Smooth muscle cell of bladder (primary cell): ENCODE data around the gene CHCT1. TPM values are rescaled to one million over a fixed set of nuclear protein-coding genes. Genes with fewer than 3 reads are reported as not detected.

ENCODE experiments used
- total RNA-seq: library from RNA; depleted of rRNA; stranded (reverse); fragments of >200 nt; gene quantifications from 2 replicates; pipeline ENCODE4 v1.2.3, GENCODE V29; 2014

Gene CHCT1
- 0.14 TPM in 1 of 2 replicates, not detected in the other for total RNA-seq

DNA sequence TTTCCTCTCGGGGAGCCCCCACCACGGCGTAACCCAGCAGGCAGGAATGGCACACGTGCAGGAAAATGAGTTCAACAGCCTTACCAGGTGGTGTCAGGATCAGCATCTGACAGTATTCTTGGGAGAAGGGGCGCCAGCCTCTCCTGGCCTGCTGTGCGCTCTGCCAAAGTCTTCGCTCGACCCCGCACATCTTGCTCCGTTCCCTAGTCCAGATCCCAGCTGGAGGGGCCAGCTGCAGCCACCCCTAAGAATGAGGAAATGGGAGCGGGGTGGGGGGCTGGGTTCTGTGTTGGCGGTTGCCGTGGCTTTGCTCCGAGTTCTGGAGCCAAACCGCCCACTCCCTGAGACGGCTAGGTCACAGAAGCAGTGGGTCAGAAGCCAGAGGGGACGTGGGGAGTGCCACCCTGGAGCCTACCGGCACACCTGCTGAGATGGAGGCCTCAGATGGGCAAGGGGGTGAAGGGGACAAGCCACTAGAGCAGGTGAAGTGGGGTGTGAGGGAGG is at the start of gene CHCT1:
CHCT1 (plus strand) TSS at position 328 of the 504 bp plus-strand sequence; CDS start at position 432, 104 bp downstream.

DNA sequence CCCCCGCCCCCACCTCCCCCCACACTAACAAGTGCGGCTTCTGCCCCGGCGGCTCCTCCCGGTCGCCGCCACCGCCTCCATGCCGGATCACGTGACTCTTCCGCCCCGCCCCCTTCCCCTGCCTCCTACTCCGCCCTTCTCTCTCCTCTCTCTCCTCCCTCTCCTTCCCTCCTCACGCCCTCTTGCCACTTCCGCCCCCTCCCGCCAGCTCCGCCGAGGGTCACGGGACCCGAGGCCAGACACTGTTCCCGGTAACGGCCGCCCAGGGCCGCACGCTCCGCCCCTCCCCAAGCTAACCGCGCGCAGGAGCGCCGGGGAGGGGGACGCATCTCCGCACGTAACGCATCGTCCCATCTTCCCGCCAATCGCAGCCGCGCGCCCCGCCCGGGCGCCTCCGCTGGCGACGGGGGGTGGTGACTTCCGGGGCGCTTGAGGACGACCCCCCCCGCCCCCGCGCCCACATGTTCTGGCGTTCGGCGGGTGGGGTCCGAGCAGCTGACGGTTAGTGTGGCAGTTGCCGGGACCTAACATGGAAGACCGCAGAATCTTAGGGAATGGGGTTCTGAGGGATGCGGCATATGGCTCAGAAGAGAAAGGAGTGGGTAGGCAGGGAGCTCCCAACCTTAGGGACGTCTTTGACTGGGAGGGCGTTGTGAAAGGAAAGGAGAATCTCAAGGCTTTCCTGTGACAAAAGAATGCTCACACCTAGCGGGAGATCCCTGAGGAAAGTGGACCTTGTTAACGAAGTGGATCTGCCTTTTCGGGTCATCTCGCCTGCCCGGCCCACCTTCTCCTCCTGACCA is 30.0 kb upstream of the CHCT1 start, which contains the start of gene USP32:
USP32 (minus strand) TSS at position 92 of the 803 bp plus-strand sequence. CDS start 194 bp downstream, outside the sequence.

Other genes with a start within 250 kb of the CHCT1 start
- gene USP32, start 30.4 kb upstream of the CHCT1 start, total RNA-seq, result 44.7 and 55.2 TPM in 2 replicates
- gene APPBP2, start 103.8 kb downstream of the CHCT1 start, total RNA-seq, result 40.2 and 41.6 TPM in 2 replicates
- gene PPM1D, start 177.7 kb downstream of the CHCT1 start, total RNA-seq, result 6.7 and 11.0 TPM in 2 replicates